Epithelial cell of proximal tubule (primary cell): ENCODE measurements around the gene SH2D6. TPM values are rescaled to one million over a fixed set of nuclear protein-coding genes. Genes with fewer than 3 reads are reported as not detected.

Experiments
- DNase-seq: peaks from one replicate; pipeline ENCODE4 v3.0.0-alpha.2; 2011; ENCODE audit warnings: low read depth
- H3K4me3 ChIP-seq: 2 replicates; pipeline ENCODE4 v1.5.1; 2011; ENCODE audit warnings: low read depth, mild to moderate bottlenecking, low read length
- total RNA-seq: library from RNA; depleted of rRNA; stranded (reverse); fragments of >200 nt; gene quantifications from 2 replicates; pipeline ENCODE4 v1.2.3, GENCODE V29; 2015
- TF ChIP-seq, protein P1 (sequence below): conservative IDR thresholded peaks from 2 replicates; pipeline ENCODE4 v1.5.1; 2012; ENCODE audit warnings: low read depth, mild to moderate bottlenecking, low read length

The SH2D6 gene
- total RNA-seq, 1 donor from 2014 or later, result not detected

DNA sequence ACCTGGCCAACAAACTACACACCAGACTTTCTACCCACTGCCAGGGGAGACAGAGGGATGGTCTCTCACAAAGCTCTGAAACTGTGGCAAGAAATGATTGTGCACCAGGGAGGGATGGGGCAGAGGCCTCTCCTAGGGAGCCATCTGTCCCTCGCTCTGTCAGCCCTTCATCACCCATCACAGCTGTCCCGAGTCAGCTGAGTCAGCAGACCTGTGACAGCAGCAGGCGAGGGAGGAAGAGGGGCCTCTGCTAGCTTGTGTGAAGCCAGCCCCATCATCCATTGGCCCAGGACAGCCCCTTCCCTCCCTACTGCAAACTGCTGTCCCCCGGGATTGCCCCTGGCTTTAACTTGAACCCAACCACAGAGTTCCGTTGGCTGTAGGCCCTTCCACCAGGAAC, 5.0 kb downstream of the SH2D6 start:
- H3K4me3 ChIP-seq, result no peak overlapping the region
- no peak for DNase-seq
- TF ChIP-seq, protein P1, sequence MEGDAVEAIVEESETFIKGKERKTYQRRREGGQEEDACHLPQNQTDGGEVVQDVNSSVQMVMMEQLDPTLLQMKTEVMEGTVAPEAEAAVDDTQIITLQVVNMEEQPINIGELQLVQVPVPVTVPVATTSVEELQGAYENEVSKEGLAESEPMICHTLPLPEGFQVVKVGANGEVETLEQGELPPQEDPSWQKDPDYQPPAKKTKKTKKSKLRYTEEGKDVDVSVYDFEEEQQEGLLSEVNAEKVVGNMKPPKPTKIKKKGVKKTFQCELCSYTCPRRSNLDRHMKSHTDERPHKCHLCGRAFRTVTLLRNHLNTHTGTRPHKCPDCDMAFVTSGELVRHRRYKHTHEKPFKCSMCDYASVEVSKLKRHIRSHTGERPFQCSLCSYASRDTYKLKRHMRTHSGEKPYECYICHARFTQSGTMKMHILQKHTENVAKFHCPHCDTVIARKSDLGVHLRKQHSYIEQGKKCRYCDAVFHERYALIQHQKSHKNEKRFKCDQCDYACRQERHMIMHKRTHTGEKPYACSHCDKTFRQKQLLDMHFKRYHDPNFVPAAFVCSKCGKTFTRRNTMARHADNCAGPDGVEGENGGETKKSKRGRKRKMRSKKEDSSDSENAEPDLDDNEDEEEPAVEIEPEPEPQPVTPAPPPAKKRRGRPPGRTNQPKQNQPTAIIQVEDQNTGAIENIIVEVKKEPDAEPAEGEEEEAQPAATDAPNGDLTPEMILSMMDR, result no peak

DNA sequence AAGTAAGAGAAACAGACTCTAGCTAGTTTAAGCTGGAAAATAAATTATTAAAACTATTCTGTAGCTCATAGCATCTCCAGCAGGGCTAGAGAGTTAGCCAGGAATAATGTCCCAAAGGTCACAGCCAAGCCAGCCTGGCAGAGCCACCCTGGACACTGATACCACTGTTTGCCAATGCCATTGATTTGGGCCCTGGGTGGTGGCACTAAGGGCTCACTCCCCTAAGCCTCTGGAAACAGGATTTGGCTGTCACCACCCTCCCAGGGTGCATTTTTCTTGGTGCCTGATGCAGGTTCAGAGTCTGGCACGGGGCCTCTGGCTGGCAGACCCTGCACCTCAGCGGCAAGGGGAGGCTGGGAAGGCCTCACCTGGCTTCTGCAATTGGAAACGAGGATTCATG, 7.1 kb downstream of the SH2D6 start:
- H3K4me3 ChIP-seq, result no peak overlapping the region
- DNase-seq, result no peak
- TF ChIP-seq, protein P1, result no peak

DNA sequence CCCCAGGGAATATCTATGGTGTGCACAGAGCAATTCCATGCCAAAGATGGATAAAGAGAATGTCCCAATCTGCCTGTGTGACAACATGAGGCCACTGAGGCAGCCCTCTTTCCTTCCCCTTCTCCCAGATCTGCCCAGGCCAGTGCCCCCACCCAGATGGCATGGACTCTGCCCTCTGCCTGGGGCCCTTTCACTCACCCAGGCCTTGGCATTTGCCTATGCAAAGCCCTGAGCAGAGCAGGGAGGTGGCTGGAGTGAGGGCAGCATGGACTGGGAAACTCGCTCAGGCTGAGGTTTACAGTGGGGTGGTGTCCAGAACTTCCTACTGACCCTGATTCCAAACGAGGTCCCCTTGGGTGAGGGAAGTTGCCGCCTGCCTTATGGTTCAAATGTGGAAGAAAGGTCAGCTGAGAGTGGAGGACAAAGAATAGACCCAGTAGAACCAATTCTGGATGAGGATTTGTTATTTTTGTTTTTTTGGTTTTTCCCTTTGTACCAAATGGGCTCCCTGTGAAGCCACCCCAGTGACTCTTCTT, 8.9 kb downstream of the SH2D6 start:
- no peak for DNase-seq
- H3K4me3 ChIP-seq, result no peak overlapping the region
- TF ChIP-seq, protein P1, result no peak

DNA sequence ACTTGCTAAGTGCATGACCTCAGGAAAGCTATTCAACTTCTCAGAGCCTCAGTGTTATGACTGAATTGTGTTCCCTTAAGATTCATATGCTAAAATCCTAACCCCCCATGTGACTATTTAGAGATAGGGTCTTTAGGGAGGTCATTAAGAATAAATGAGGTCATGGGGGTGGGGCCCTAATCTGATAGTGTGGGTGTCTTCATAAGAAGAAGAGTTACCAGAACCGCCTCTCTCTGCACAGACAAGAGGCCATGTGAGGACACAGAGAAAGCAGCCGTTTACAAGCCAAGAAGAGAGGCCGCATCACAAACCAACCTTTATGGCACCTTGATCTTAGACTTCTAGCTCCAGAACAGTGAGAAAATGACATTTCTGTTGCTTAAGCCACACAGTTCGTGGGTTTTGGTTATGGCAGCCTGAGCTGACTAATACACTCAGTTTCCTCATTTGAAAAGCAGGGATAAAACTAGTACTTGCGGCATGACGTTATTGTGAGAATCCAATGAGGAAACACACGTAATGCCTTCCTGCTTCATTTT, 9.9 kb downstream of the SH2D6 start:
- TF ChIP-seq, protein P1, result no peak
- H3K4me3 ChIP-seq, result no peak overlapping the region
- DNase-seq, result no peak

DNA sequence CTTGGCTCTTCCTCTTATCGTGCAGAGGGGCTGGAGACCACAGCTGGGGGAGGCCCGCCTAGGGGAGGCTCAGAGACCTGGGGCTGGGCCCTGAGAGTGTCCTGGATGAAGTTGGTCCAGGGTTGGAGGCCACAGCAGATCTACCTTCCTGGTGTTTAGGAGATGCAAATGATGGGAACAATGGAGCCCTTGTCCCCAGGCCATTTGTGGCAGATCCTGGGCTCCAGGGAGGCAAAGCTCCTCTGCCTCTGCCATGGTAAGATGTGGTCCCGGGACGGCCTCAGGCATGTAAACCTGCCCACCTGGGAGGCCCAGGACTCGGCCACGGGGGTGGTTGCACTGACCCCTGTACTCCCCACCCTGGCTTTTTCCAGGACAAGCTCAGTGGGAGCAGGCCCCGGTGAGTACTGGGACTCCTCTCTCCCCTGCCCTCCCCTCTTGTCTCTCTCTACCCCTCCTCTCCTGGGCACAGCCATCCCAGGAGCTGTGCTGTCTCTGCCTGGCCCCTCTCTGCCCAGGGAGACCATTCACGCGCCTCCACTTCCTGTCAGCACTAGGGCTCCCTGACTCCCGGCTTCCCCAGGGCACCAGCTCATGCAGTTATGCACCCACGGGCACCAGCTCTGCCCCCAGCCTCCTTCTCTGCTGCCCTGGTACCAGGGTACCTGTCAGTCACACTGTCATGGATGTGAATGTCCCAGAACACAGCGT, 10.9 kb downstream of the SH2D6 start:
- H3K4me3 ChIP-seq, result no peak overlapping the region
- no peak for DNase-seq
- TF ChIP-seq, protein P1, result no peak

DNA sequence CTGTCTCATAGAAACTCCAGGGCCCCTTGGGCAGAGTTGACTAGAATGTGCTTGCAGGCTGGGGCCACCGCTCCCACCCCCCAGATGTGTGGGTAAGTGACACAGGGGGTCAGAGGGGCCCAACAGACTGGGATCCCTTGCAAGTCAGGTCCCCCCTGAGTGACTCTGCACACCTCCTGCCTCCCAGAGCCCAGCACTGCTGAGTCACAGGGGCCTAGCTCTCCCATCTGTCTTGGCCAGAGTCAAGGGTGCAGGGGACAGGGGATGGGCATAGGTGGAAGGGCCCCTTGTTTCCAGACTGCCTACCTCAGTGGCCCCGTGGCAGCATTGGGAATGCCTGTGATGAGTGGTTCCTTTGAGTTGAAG, 11.4 kb downstream of the SH2D6 start:
- no peak for DNase-seq
- no peak overlapping the region for H3K4me3 ChIP-seq
- TF ChIP-seq, protein P1, result no peak
